Measurements from ENCODE around the gene CCDC136.

GRCh38 chr7:128744366-128744905 lies 47.3 kb upstream of the CCDC136 start:
- TF ChIP-seq POLR2A (IDR thresholded peaks at IDR 0.05) (no peak), POLR2AphosphoS5 (IDR thresholded peaks at IDR 0.05; ENCODE audit: insufficient read depth in 1 of 2, low read depth in 1 of 2) (no peak)
- TF ChIP-seq, protein P1, sequence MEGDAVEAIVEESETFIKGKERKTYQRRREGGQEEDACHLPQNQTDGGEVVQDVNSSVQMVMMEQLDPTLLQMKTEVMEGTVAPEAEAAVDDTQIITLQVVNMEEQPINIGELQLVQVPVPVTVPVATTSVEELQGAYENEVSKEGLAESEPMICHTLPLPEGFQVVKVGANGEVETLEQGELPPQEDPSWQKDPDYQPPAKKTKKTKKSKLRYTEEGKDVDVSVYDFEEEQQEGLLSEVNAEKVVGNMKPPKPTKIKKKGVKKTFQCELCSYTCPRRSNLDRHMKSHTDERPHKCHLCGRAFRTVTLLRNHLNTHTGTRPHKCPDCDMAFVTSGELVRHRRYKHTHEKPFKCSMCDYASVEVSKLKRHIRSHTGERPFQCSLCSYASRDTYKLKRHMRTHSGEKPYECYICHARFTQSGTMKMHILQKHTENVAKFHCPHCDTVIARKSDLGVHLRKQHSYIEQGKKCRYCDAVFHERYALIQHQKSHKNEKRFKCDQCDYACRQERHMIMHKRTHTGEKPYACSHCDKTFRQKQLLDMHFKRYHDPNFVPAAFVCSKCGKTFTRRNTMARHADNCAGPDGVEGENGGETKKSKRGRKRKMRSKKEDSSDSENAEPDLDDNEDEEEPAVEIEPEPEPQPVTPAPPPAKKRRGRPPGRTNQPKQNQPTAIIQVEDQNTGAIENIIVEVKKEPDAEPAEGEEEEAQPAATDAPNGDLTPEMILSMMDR (IDR thresholded peaks at IDR 0.05): no peak
